ENCODE measurements around the gene C17orf67.

DNA sequence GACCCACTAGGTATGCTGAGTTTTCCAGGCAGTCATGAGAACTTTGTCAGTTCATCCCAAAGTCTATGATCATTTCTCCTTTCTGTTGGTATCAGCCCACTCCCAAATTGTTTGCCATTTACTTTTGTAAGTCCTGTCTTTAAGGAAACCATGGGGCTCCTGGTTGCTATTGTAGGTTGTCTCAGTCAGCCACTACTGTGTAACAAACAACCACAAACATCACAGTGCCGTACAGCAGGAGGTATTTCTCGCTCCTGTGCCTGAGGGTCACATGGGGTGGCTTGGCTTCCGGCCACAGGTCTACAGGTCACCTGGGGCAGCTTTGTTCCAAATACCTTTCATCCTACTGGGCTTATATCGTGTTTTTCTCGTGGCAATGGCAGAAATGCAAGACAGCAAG lies 71.6 kb downstream of the C17orf67 start:
- no peak for TF ChIP-seq POLR2A (IDR thresholded peaks at IDR 0.05)
- TF ChIP-seq, protein P1, sequence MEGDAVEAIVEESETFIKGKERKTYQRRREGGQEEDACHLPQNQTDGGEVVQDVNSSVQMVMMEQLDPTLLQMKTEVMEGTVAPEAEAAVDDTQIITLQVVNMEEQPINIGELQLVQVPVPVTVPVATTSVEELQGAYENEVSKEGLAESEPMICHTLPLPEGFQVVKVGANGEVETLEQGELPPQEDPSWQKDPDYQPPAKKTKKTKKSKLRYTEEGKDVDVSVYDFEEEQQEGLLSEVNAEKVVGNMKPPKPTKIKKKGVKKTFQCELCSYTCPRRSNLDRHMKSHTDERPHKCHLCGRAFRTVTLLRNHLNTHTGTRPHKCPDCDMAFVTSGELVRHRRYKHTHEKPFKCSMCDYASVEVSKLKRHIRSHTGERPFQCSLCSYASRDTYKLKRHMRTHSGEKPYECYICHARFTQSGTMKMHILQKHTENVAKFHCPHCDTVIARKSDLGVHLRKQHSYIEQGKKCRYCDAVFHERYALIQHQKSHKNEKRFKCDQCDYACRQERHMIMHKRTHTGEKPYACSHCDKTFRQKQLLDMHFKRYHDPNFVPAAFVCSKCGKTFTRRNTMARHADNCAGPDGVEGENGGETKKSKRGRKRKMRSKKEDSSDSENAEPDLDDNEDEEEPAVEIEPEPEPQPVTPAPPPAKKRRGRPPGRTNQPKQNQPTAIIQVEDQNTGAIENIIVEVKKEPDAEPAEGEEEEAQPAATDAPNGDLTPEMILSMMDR (IDR thresholded peaks at IDR 0.05): no peak

Data from uterus (tissue), 2 donors.